GM18499 (cell line): ENCODE measurements around the gene BBLN.
"Not testable (repeated sequence)": the region's sequence is repeated elsewhere in the genome, so short reads cannot be mapped to it uniquely, and the experiment has no call there.

ENCODE experiments used
- ATAC-seq: cut with Tn5 transposase; IDR thresholded peaks from one replicate; pipeline ENCODE4 v1.9.1; 2021; ENCODE audit warnings: moderate number of reproducible peaks; ENCODE audit not compliant: insufficient read depth, unreplicated experiment

BBLN gene

DNA sequence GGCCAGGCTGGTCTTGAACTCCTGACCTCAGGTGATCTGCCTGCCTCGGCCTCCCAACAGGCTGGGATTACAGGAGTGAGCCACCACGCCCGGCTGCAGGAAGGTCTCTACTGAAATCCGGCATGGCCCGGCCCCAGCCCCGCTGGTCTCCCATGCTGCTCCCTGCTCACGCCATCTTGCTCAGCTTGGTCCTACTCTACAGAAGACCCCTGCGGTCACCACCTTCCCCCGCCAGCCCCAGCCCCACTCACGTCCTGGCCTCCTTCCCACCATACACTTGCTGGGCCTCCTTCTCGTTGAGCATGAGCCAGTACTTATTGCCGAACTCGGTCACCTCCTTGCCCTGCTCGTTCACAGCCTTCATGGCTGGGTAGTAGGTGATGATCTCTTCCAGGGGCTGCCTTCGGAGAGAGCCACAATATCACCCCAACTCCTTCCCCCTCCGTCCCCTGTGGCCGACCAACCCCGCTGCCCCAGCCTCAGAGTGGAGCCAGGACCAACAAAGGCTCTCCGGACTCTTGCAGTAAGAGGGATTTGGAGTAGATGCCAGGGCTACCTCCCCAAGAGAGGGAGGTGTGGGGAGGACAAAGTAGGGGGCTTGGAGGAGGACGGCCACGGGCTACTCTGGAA lies 36.5 kb upstream of the BBLN start:
- ATAC-seq: no peak

DNA sequence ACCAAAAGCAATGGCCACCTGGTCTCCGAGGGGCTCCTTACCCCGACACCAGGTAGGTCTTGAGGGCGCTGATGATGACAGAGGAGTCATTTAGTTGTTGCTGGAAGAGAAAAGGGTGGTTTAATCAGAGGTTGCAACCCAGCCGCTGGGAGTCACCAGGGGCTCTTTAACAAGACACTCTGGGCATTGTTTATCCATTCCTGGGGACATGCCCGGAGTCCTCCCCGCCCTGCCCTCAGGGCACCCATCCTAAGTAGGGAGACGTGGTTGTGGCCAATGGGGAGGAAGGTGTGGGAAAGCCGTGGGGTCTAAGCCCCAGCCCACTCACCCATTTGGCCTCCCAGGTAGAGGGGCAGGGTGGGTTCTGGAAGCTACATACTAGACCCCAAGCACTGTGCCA lies 35.6 kb upstream of the BBLN start:
- no peak for ATAC-seq

DNA sequence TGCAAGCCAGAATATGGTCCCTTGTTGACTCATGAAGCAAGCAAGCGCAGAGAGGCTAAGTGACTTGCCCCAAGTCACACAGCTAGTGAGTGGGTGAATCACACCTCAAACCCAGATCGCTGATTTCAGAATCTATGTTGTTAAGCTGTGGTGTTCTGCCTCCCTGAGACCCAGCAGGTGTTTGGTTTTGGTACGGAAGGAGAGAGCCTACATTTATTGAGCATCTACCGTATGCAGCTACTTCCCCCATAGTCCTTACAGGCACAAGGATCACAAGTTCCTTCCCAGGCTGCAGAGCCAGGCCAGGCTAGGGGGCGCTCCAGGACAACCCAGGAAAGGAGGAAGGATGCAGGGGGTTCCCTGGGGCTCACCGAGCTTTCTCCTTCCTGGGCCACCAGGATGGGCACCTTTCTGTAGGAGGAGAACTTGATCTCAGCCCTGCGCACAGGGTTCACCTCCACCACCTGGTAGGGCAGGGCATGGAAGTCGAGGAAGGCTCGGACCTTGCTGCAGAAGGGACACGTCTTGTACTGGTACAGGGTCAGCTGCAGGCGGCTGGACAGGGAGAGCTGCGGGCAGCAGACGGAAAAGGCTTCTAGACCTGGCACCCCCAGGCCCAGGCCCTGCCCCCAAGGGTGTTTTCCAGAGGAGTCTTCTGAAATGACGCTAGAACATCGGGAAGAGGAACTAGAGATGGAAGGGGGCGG lies 35.0 kb upstream of the BBLN start:
- ATAC-seq: no peak

DNA sequence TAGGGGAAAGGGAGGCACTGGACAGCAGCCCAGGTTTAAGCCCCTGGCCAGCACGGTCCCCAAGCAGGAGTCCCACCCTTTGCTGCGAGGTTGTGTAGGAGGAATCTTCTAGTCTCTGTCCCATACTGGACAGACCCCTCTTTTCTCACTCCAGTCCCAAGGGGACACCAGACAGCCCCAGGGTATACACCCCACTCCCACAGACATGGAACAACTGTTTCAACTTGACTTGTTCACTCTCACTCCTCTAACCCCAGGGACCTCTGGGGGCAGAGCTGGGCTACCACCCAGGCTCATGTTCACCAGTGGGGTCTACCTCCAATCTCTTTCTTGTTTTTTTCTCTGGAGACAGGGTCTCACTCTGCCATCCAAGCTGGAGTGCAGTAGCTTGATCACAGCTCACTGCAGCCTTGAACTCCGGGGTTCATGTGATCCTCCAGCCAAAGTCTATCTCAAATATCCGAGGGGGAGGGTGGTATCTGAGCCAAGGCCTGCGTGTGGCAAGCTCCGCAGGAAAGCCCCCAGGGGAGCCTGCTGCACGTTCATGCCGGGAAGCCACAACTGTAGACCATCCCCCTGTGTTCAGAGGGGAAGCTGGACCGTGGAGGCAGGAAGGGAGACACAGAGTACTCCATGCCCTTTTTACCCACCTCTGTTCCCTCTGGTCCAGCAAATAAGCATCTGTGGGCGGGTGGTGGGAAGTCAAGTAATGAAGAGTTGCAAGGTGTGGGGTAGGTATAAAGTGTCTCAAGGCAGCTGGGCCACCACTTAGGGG lies 34.3 kb upstream of the BBLN start:
- no peak for ATAC-seq

DNA sequence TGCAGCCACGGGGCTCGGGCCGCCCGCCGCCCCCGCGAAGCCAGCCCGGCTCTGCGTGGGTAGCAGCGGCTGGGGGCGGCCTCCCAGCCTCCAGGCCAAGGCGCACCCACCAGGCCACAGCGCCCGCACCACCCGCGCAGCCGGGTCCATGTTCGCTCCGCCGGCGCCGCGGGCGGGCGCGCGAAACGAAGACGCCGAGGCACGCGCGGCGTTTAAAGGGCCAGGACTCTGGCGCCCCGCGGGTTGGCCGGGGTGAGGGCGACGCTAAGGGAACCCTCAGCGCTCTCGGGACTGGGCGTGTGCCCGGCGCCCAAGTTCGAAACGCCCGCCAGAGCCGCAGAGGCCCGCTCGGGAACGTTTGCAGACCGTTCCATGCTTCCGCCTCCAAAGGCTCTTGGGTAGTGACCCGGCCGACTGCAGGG lies 32.5 kb upstream of the BBLN start, which contains the start of gene PTGES2:
TSS of gene PTGES2 (minus strand) at position 162 of the 422 bp plus-strand sequence. CDS start at position 150, 12 bp downstream.
- ATAC-seq: peak; percentile 31

DNA sequence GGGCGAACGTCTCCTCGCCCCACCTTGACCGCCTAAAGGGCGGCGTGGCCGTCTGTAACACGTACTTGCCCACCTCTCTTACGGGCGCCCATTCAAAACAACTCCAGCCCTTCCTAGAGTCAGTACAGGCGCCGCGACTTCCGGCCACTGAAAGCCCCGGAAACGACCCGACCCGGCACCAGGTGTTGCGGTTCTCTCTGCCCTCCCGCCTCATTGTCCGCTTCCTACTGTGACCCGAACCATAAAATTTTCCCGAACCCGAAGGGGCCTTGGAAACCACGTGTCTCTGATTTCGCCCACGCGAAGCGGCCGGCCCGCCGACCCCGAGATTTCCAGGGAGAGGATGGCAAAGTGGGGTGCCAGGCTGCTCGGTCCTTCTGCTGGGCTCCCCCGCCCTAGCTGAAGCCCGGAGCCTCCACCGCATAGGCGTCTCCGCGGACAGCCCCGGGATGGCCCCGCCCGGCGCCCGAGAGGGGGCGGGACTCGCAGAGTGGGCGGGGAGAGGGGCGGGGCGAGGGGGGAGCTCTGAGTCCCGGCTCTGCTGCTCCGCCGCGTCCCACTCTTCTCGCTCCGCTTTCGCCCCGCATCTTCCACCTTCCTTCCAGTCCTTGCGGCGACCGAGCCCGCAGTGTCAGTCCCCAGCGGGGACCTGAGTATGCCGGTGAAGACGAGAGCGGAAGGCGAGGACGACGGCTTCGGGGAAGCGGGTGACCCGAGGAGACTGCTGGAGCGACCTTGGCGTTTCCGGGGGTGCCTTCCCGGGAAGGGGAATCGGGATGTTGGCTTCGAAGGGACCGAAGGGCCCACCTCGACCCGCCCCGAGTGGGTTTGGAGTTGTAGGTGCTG lies 31.9 kb upstream of the BBLN start:
- ATAC-seq: peak; percentile 41

DNA sequence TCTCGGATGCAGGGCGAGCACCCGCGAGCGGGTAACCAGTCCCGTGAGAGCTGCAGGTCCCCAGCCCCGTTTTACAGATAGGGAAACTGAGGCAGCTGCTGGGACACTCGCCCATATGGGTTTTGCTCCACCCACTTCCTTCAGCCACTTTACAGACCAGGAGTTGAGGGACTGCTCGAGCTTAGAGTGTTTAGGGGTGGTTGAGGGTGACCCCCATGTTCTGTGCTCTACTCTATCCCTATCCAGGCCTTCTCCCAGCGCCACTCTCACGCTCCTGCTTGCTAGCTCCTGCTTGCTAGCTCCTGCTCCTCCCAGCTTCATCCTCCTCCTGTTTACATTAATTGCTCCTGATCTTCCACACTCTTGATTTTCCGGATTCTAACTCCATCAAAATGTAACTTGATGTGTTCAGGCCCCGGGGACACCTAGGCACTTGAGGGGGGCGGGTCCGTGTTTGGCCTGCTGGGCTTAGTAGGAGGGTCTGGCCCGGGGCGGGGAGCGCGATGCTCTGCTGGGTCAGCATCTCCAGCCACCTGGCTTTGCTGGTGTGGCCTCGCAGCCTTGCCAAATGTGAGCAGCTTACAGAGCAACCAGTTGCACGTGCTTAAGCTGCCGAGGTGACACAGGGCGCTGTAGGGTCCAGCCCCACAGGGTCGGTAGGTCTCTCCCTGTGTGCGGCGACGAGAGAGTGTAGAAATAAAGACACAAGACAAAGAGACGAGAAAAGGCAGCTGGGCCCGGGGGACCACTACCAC lies 31.1 kb upstream of the BBLN start:
- no peak for ATAC-seq

DNA sequence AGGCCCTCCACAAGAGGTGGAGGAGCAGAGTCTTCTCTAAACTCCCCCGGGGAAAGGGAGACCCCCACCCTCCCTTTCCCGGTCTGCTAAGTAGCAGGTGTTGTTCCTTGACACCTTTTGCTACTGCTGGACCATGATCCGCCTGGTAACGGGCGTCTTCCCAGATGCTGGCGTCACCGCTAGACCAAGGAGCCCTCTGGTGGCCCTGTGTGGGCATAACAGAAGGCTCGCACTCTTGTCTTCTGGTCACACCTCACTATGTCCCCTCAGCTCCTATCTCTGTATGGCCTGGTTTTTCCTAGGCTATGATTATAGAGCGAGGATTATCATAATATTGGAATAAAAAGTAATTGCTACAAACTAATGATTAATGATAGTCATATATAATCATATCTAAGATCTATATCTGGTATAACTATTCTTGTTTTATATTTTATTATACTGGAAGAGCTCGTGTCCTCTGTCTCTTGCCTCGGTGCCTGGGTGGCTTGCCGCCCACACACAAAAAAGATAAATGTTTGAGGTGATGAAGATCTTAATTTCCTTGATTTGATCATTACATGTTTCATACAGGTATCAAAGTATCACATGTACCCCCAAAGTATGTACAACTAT lies 30.0 kb upstream of the BBLN start:
- ATAC-seq: not testable (repeated sequence)

DNA sequence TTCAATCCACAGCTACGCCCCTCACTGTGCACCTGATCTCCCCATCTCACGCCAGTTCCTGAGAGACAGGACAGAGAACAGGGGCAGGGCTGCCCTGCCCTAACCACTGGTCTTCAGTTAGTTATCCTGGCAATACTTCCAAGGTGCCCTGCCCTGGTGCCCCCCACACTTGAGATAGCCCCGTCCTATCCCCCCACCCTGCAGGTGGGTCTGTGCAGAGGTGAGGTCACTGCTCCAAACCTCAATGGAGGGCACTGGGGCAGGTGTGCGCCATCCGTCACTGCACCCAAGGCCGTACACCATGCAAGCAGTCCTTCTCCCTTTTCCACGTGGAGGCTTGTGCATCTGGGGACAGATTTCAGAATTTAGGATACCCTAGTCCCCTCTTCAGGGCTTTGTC lies 29.4 kb upstream of the BBLN start:
- ATAC-seq: not testable (repeated sequence)

DNA sequence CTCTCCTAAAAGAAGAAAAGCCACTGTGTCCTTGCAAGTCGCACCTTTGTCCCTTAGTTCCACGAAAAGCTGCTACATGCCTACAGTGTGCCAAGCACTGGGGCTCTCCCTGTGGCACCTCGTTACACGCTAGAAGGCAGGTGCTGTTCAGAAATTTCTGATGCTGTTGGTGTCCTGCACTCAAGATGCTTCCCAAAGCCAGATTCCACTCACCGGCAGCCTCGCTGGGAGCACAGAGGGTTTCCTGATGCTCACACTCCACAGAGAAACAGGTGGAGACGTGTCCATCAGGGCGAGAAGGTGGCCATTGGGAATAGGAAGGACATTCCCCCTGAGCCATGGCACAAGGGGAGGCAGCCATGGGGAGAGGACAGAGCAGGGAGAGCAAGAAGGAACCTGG lies 28.7 kb upstream of the BBLN start:
- not testable (repeated sequence) for ATAC-seq

DNA sequence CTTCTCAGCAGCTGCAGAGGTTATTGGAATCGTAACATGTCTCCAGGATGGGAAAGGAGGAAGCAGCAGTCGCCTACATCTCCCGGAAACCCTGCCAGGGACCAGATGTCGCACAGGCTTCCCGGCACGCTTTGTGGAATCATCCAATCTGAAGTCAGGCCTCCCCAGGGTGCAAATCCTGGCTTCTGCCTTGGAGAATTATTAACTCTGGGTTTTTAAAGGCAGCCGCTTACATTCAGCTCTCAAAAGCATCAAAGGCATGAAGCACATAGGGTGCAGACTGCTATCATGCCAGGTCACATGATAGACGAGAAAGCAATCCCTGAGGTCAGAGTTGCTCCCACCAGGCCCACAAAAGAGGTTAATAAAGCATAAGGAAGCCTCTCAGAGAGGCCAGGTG lies 27.9 kb upstream of the BBLN start:
- ATAC-seq: not testable (repeated sequence)

DNA sequence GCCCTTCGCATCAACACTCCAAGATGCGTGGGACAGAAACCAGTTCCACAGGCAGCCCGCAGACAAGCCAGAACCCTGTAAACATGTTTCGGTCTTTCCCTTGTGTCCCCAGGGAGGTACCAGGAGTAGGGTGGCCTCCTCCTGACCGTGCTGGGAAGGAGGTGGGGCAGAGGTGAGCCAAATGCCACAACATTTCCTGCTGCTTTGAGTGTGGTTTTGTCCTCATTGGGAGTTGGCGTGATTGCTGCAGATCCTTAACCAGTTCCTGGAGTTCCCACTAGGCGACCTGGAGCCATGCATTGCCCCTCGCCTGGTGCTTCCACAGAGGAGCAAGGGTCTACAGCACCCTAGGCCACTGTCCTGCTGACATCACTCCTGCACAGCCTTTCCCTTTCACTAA lies 24.5 kb upstream of the BBLN start:
- ATAC-seq: not testable (repeated sequence)

DNA sequence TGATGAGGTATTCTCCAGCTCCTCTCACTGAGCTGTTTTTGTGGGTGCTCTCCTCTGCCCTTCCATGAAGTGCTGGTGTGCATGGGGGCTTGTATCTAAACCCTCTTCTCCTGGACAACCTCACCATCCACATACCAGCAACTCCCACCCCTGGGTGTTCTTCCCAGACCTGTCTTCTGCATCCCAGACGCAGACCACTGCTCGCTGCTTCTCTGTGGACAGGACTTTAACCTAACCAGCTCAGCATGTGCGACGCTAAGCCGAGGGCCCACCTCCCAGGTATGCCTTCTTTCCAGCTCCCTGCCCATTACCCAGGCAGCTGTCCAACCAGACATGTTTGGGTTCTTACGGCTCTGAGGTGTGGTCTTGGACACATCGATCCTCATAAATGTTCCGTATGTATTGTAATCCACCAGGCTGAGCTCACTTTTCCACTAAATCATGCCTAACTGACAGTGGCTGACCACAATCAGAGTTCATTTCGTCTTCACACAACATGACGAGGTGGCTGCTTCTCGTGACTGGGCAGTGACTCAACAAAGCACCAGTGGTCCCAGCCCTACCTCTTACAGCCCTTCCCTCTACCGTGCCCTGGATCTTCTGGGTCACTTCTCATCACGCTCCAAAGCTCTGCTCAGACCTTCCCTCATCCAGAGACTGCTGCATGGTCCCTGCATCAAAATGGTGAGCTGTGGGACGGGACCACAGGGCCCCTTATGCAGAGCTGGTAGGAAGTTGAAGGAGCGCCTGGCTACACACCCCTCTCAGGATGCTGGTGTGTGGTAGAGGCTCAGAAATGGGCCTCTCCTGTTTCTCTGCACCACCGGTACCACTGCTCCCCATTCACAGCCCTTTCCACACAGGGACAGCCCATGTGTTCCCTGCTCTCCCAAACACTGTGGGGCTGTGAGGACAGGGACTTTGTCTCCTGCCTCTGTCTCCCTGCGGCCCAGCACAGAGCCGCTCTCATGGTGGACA lies 23.0 kb upstream of the BBLN start:
- no peak for ATAC-seq

DNA sequence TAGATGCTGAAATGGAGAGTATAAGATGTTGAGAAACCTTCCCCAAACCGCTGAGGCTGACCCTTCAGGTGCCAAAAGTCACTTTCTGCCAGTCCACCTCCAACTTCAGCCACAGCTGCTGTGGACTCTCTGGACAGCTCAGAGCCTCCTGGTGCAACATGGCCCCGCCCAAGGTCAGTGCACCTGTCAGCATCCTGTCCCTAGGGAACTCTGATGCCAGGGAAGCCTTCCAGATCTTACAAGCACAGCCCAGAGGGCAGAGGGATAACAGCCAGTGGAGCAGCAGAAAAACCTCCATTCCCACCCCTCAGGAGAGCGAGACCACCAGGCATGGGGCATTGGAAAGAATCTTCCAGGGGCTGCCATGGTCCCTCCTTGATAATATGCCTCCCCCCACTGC lies 22.1 kb upstream of the BBLN start:
- ATAC-seq: no peak

DNA sequence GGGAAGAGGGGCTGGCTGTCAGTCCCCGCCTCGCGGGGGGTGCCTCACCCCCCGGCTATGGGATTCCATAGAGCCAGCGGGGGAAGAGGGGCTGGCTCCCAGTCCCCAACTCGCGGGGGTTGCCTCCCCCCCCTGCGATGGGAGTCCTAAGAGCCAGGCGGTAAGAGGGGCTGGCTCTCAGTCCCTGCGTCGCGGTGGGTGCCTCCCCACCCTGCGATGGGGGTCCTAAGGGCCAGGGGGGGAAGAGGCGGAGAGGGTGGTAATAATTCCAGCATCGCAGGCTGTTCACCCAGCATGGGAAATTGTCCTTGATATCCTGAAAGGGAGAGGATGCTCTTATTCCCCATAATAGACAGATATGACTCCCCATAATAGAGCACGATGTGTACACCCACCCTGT lies 20.4 kb upstream of the BBLN start:
- ATAC-seq: no peak

DNA sequence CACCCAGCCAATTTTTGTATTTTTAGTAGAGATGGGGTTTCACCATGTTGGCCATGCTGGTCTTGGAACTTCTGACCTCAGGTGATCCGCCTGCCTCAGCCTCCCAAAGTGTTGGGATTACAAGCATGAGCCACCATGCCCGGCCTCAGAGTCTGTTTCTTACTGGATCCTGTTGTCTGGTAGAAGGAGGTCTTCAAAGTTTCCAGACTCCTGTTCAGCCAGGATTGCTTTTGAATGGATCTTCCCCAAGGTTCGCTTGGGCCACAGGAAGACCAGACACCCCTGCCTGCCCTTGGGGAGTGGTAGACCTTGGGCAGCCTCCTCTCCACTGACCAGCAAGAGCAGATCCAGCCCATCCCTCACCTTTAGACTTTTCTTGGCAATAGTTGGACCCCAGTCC lies 18.5 kb upstream of the BBLN start:
- ATAC-seq: no peak

DNA sequence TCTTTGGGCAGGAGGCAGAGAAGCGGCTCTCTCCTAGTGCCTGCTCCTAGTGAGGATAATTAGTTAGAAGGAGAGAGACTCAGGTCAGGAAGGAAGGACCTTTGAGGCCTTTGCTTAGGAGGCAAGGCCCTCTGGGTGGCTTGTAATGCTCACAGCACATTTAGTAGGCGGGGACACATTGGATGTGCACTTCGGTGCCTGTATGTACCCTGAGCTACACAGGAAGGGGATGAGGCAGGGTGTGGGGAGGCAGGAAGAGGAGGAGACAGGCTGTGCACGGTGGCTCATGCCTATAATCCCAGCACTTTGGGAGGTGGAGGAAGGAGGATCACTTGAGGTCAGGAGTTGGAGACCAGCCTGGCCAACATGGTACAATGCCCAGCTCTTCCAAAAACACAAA lies 18.0 kb upstream of the BBLN start:
- no peak for ATAC-seq

DNA sequence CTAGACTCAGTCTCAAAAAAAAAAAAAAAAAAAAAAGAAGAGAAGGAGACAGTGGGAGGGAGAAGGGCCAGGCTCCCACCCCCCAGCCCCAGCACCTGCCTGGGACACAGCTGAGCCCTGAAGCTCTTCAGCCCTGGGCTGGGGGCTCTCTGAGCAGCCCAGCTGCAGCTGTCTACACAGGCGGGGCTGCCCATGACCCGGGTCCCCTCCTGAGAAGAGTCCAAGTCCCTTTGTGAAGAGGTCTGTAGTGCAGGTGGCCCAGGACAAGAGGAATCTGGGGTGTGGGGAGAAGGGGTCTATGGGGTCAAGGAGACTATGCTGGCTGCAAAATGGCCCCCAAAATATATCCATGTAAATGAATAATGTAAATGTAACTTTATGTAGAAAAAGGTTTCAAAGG lies 17.5 kb upstream of the BBLN start:
- ATAC-seq: no peak
